NT2/D1 (cell line): ENCODE measurements around the gene MCU.
"Not testable (repeated sequence)": the region's sequence is repeated elsewhere in the genome, so short reads cannot be mapped to it uniquely, and the experiment has no call there.

ENCODE experiments used
- YY1 ChIP-seq: IDR thresholded peaks from 2 replicates; pipeline ENCODE4 v1.6.1; 2011; ENCODE audit not compliant: insufficient read length, insufficient read depth
- ZNF274 ChIP-seq: IDR thresholded peaks from 2 replicates; pipeline ENCODE4 v1.6.1; 2011; ENCODE audit warnings: mild to moderate bottlenecking, low read depth, low read length

DNA sequence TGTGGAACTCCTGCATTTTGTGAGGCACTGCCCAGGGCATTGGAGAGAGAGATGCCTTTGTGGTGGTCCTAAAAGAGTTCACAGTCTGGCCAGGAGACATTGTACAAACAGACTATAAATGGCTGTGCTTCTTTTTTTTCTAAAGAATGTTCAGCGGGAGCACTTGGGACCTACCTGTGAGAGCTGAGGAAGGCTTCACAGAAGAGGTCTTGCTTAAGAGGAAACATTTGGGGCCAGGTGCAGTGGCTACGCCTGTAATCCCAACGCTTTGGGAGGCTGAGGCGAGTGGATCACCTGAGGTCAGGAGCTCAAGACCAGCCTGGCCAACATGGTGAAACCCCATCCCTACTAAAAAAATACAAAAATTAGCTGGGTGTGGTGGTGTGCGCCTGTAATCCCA lies 10.5 kb downstream of the MCU start:
- not testable (repeated sequence) for TF ChIP-seq ZNF274, YY1
